GM04504 (cell line): ENCODE data around the gene LPGAT1.

Source experiments
- DNase-seq: peaks from one replicate; pipeline ENCODE4 v3.0.0-alpha.2; 2012; ENCODE audit warnings: low read depth

LPGAT1 gene

GRCh38 chr1:211762206-211762605 is 68.4 kb downstream of the LPGAT1 start:
- no peak for DNase-seq

- no peak for DNase-seq
These were observed 69.2 kb downstream of the LPGAT1 start for GRCh38 chr1:211761400-211761799.

GRCh38 chr1:211756471-211757020 is 74.0 kb downstream of the LPGAT1 start:
- DNase-seq: no peak

GRCh38 chr1:211753649-211754251 is 76.8 kb downstream of the LPGAT1 start:
- no peak for DNase-seq

GRCh38 chr1:211752951-211753486 is 77.5 kb downstream of the LPGAT1 start:
- no peak for DNase-seq

- no peak for DNase-seq
These were observed 78.2 kb downstream of the LPGAT1 start for GRCh38 chr1:211752317-211752716.

GRCh38 chr1:211751438-211751837 is 79.1 kb downstream of the LPGAT1 start:
- no peak for DNase-seq

- no peak for DNase-seq
These were observed 80.0 kb downstream of the LPGAT1 start for GRCh38 chr1:211750599-211750998.

- DNase-seq: no peak
These were observed 81.3 kb downstream of the LPGAT1 start for GRCh38 chr1:211749251-211749650.

- DNase-seq: no peak
These were observed 81.8 kb downstream of the LPGAT1 start for GRCh38 chr1:211748810-211749209.

GRCh38 chr1:211742889-211743529 is 87.6 kb downstream of the LPGAT1 start:
- no peak for DNase-seq

- DNase-seq: no peak
These were observed 88.3 kb downstream of the LPGAT1 start for GRCh38 chr1:211742272-211742671.

GRCh38 chr1:211741788-211742187 is 88.8 kb downstream of the LPGAT1 start:
- DNase-seq: no peak

- no peak for DNase-seq
These were observed 89.4 kb downstream of the LPGAT1 start for GRCh38 chr1:211741116-211741515.

GRCh38 chr1:211739671-211740411 is 90.7 kb downstream of the LPGAT1 start:
- DNase-seq: no peak

- no peak for DNase-seq
These were observed 91.8 kb downstream of the LPGAT1 start for GRCh38 chr1:211738691-211739301.

GRCh38 chr1:211738096-211738690 is 92.4 kb downstream of the LPGAT1 start:
- DNase-seq: no peak

GRCh38 chr1:211737115-211738035 is 93.2 kb downstream of the LPGAT1 start:
- DNase-seq: no peak

- no peak for DNase-seq
These were observed 94.1 kb downstream of the LPGAT1 start for GRCh38 chr1:211736351-211736915.
